ENCODE measurements around the gene TNFRSF14.
A peak's percentile ranks its signal among the peaks of the same experiment; 100 is the strongest.
"Not testable (repeated sequence)": the region's sequence is repeated elsewhere in the genome, so short reads cannot be mapped to it uniquely, and the experiment has no call there.

The TNFRSF14 gene

GRCh38 chr1:2539312-2539907 is 16.8 kb upstream of the TNFRSF14 start:
- DNase-seq: peak; percentile 27

- DNase-seq: no peak
These were observed 15.2 kb upstream of the TNFRSF14 start for GRCh38 chr1:2540816-2541492.

- DNase-seq: no peak
These were observed 14.4 kb upstream of the TNFRSF14 start for GRCh38 chr1:2541619-2542245.

- DNase-seq: no peak
These were observed 13.8 kb upstream of the TNFRSF14 start for GRCh38 chr1:2542246-2542915.

- DNase-seq: no peak
These were observed 12.6 kb upstream of the TNFRSF14 start for GRCh38 chr1:2543543-2544092.

- no peak for DNase-seq
These were observed 11.9 kb upstream of the TNFRSF14 start for GRCh38 chr1:2544093-2544874.

GRCh38 chr1:2544875-2545640 is 11.1 kb upstream of the TNFRSF14 start:
- no peak for DNase-seq

- peak; percentile 94 for DNase-seq
These were observed 10.2 kb upstream of the TNFRSF14 start for GRCh38 chr1:2545754-2546514.

- peak; percentile 96 for DNase-seq
These were observed 9.5 kb upstream of the TNFRSF14 start for GRCh38 chr1:2546515-2547209.

- DNase-seq: peak; percentile 78
These were observed 8.7 kb upstream of the TNFRSF14 start for GRCh38 chr1:2547210-2548067.

GRCh38 chr1:2548068-2548589 is 8.0 kb upstream of the TNFRSF14 start:
- peak; percentile 92 for DNase-seq

GRCh38 chr1:2549367-2550029 is 6.7 kb upstream of the TNFRSF14 start:
- not testable (repeated sequence) for DNase-seq

GRCh38 chr1:2550309-2550861 is 5.8 kb upstream of the TNFRSF14 start:
- DNase-seq: not testable (repeated sequence)

- DNase-seq: not testable (repeated sequence)
These were observed 4.6 kb upstream of the TNFRSF14 start for GRCh38 chr1:2551544-2551943.

- DNase-seq: no peak
These were observed 4.0 kb upstream of the TNFRSF14 start for GRCh38 chr1:2552189-2552588.

- DNase-seq: not testable (repeated sequence)
These were observed 3.1 kb upstream of the TNFRSF14 start for GRCh38 chr1:2553076-2553475.

- DNase-seq: no peak
These were observed 2.1 kb upstream of the TNFRSF14 start for GRCh38 chr1:2553871-2554620.
